T-helper 1 cell treated with Interleukin-12 subunit alpha and Interleukin-12 subunit beta and Interleukin-4 antibody, amounts not matched to agents 30 ng/mL and 1 ng/mL, for 36 hours (primary cell): Measurements from ENCODE around the gene SETD4. TPM values are rescaled to one million over a fixed set of nuclear protein-coding genes. Genes with fewer than 3 reads are reported as not detected.
"Not testable (repeated sequence)": the region's sequence is repeated elsewhere in the genome, so short reads cannot be mapped to it uniquely, and the experiment has no call there.

Experiments
- intact Hi-C: fragments of 100-400 bp; cut with micrococcal nuclease; formaldehyde crosslinking; loops from one replicate; pipeline ENCODE4 v1.15.1; 2024
- total RNA-seq: library from RNA; stranded (reverse); gene quantifications from 2 replicates; pipeline ENCODE4 v1.2.3, GENCODE V29; 2022

SETD4 gene, protein sequence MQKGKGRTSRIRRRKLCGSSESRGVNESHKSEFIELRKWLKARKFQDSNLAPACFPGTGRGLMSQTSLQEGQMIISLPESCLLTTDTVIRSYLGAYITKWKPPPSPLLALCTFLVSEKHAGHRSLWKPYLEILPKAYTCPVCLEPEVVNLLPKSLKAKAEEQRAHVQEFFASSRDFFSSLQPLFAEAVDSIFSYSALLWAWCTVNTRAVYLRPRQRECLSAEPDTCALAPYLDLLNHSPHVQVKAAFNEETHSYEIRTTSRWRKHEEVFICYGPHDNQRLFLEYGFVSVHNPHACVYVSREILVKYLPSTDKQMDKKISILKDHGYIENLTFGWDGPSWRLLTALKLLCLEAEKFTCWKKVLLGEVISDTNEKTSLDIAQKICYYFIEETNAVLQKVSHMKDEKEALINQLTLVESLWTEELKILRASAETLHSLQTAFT
- total RNA-seq, result 18.4 and 19.0 TPM in 2 replicates

- intact Hi-C loops, result loop anchor here (1.0 to 2.0 kb wide), 8 partner anchors 9 to 1445 kb away; partner anchors contain the start of genes CBR3, CHAF1B, DOP1B and MORC3
Measured at GRCh38 chr21:36060159-36060921, at the start of gene SETD4. TSS of gene SETD4 (minus strand) at chr21:36060526. CDS start at chr21:36058888, 1,638 bp downstream.

DNA sequence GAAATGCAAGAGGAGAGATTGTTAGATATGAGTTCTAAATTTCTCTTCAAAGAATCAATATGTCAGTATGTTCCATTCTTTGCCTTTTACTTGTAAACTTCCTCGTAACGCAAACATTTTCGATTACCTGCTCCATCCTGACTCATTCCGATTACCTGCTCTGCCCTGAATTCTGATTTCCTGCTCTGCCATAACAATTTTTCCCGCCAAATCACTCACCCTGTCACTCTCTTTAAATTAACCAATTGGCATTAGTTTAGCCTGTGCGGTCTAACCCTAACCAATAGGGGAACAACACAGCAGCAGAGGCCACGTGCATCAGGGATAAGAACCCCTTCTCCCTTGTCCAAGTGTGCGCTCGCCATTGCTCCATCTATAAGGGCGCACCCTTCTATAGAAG, 49.5 kb upstream of the SETD4 start:
- intact Hi-C loops, result loop anchor here (5.0 to 10.0 kb wide), 4 partner anchors 183 to 1223 kb away; no protein-coding TSS in a partner anchor

GRCh38 chr21:36105327-36105842, 45.1 kb upstream of the SETD4 start:
- intact Hi-C loops, result no loop called here

DNA sequence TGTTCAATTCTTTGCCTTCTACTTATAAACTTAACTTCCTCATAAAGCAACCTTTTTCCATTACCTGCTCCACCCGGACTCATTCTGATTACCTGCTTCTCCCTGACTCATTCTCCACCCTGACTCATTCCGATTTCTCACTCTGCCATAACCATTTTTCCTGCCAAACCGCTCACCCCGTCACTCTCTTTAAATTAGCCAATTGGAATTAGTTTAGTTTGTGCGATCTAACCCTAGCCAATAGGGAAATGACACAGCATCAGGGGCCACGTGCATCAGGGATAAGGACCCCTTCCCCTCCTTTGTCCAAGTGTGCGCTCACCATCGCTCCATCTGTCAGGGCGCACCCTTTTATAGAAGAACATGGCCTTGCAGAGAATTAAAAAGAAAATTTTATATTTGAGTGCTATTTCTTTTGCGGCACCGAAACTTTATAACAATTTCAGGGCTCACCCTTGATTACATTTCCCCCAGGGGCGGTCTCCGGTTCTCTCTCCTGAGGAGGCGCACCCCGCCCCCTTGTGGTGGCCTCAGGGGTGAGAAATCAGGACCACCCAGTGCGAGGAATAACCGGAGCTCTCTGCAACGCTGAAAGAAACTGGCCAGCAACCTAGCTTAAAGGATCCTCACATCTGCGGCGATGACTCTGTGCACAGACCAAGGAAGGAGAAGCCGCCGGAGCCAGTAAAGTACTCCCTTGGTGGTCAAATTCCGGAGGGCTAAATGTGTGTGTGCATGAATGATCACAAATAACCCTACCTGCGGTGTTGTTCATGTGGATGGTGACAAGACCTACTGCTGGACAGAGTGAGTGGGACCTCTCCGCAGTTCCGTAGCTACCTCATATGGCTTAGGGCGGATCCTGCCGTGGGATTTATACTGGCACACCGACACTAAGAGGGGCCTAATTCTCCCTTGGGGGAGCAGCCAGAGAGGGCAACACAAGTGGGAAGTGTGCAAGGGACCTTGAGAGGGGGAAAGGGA, 44.3 kb upstream of the SETD4 start:
- intact Hi-C loops, result loop anchor here (1.0 kb wide), 1 partner anchor 8 kb away; no protein-coding TSS in a partner anchor

GRCh38 chr21:36103434-36103833, 43.1 kb upstream of the SETD4 start:
- intact Hi-C loops, result no loop called here

DNA sequence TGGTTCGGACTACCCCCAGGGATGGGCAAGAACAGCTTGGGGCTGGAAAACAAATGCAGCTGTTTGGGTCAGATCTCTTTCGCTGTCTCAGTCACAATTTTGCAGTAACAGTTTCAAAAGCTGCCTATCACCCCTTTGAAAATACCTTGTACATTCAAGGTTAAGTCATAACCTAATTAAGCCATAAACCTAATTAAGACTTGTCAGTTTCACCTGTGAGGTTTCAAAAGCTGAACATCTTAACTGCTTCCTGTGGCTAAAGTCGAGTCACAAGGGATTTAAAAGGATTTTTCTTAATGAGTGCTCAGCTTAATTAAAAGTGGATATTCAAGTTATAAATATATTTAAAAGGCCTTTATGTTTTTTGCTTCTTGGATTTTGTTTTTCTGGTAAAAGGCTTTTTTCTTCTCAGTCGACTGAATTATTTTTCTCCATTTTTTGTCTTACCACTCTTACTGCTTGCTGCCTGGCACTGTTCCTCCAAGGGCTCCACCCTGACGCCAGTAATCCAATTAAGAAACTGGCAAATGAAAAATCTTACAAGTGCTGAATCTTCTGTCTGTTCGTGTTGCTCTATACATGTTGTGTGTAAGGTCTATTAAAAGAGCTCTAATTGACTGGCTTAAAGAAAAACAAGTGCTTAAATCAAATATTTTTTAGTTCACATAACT, 40.8 kb upstream of the SETD4 start:
- intact Hi-C loops, result no loop called here

DNA sequence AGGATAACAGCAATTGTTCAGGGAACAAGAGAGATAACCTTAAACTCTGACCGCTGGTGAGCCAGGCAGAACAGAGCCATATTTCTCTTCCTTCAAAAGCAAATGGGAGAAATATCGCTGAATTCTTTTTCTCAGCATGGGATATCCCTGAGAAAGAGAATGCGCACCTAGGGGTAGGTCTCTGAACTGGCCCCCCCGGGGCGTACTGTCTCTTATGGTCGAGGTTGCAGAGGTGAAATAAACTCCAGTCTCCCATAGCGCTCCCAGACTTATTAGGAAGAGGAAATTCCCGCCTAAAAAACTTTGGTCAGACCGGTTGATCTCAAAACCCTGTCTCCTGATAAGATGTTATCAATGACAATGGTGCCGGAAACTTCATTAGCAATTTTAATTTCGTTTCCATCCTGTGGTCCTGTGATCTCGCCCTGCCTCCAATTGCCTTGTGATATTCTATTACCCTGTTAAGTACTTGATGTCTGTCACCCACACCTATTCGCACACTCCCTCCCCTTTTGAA, 39.4 kb upstream of the SETD4 start:
- intact Hi-C loops, result not testable (repeated sequence)

DNA sequence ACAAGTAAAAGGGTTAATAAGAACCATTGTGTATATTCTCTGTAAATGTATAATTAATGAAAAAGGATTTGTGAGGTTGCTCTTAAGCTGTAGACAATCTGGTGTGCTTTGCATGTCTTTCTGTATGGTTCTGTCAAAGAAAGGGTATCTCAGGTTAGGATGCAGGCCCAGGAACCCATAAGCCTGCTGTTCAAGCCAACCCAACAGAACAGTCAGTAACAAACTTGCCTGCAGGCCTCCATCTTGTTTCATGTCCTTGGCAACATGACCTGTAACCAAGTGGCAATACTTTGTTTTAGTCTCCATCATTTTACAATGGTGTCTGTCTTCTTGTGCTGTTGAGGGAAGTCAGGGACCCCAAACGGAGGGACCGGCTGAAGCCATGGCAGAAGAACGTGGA, 38.7 kb upstream of the SETD4 start:
- intact Hi-C loops, result no loop called here

GRCh38 chr21:36098182-36098532, 37.8 kb upstream of the SETD4 start:
- intact Hi-C loops, result no loop called here

GRCh38 chr21:36097427-36098181, 37.3 kb upstream of the SETD4 start:
- intact Hi-C loops, result no loop called here

GRCh38 chr21:36096398-36097290, 36.3 kb upstream of the SETD4 start:
- intact Hi-C loops, result no loop called here

- intact Hi-C loops, result no loop called here
Measured at GRCh38 chr21:36093512-36093911, 33.2 kb upstream of the SETD4 start.

DNA sequence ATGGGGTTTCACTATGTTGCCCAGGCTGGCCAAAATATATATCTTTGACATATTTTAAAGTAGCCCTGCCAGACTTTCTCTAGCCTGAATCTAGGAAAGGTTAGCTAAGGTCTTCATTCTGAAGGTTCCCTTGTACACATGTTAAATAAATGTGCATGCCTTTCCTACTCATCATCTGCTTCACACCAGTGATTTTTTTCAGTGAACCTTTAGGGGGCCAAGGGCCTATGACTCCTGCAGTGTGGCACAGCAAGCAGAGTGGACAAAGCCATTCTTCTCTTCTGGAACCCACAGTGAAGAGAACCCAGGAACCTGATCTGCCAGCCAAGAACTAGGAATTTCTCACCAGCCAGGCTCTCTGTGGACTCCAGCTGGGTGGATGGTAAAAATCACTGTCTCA, 32.4 kb upstream of the SETD4 start:
- intact Hi-C loops, result no loop called here

GRCh38 chr21:36089946-36090345, 29.6 kb upstream of the SETD4 start:
- intact Hi-C loops, result no loop called here

- intact Hi-C loops, result no loop called here
Measured at GRCh38 chr21:36087362-36088138, 27.2 kb upstream of the SETD4 start.

- intact Hi-C loops, result no loop called here
Measured at GRCh38 chr21:36082237-36082664, 21.9 kb upstream of the SETD4 start.

- intact Hi-C loops, result no loop called here
Measured at GRCh38 chr21:36080386-36080785, 20.1 kb upstream of the SETD4 start.
